Mesendoderm (in vitro differentiated cells): Measurements from ENCODE around the gene CACNG5.

ENCODE experiments used
- DNase-seq: peaks from one replicate; pipeline ENCODE4 v3.0.0; 2013
- H2AK5ac ChIP-seq: 2 replicates; pipeline ENCODE4 v1.6.1; 2013; ENCODE audit warnings: low read length, inconsistent platforms
- H2BK120ac ChIP-seq: 2 replicates; pipeline ENCODE4 v1.6.1; 2013; ENCODE audit warnings: low read depth, mild to moderate bottlenecking, low read length, moderate library complexity, mixed read lengths
- H2BK15ac ChIP-seq: replicated peaks from 2 replicates; pipeline ENCODE4 v1.6.1; 2013; ENCODE audit warnings: low read depth, mild to moderate bottlenecking, moderate library complexity
- H2BK5ac ChIP-seq: 2 replicates; pipeline ENCODE4 v1.6.1; 2013; ENCODE audit warnings: low read length, inconsistent platforms
- H3K18ac ChIP-seq: 2 replicates; pipeline ENCODE4 v1.6.1; 2013; ENCODE audit warnings: mild to moderate bottlenecking, low read length, mixed read lengths
- H3K23ac ChIP-seq: one replicate; pipeline ENCODE4 v1.6.1; 2013; ENCODE audit warnings: low read length
- H3K27ac ChIP-seq: 2 replicates; pipeline ENCODE4 v1.5.1; 2013; ENCODE audit warnings: low read depth, mild to moderate bottlenecking, inconsistent platforms, low read length, moderate library complexity
- H3K27me3 ChIP-seq: 2 replicates; pipeline ENCODE4 v1.6.1; 2013; ENCODE audit warnings: low read length, control low read depth, mild to moderate bottlenecking, inconsistent platforms; ENCODE audit not compliant: insufficient read depth, poor library complexity
- H3K36me3 ChIP-seq: 2 replicates; pipeline ENCODE4 v1.6.1; 2013; ENCODE audit warnings: low read length, inconsistent platforms; ENCODE audit not compliant: control insufficient read depth, insufficient read depth
- H3K4ac ChIP-seq: one replicate; pipeline ENCODE4 v1.6.1; 2013; ENCODE audit warnings: low read depth, mild to moderate bottlenecking, low read length, moderate library complexity
- H3K4me1 ChIP-seq: 2 replicates; pipeline ENCODE4 v1.6.1; 2013; ENCODE audit warnings: low read depth, low read length, inconsistent platforms; ENCODE audit not compliant: control insufficient read depth
- H3K4me2 ChIP-seq: 2 replicates; pipeline ENCODE4 v1.6.1; 2013; ENCODE audit warnings: low read length
- H3K4me3 ChIP-seq: 2 replicates; pipeline ENCODE4 v1.5.1; 2013; ENCODE audit warnings: mild to moderate bottlenecking, low read length
- H3K56ac ChIP-seq: one replicate; pipeline ENCODE4 v1.6.1; 2013; ENCODE audit warnings: low read length
- H3K79me1 ChIP-seq: 2 replicates; pipeline ENCODE4 v1.6.1; 2013; ENCODE audit warnings: low read length, inconsistent platforms
- H3K79me2 ChIP-seq: 2 replicates; pipeline ENCODE4 v1.6.1; 2013; ENCODE audit warnings: mild to moderate bottlenecking, low read length; ENCODE audit not compliant: control insufficient read depth, insufficient read depth
- H3K9ac ChIP-seq: 2 replicates; pipeline ENCODE4 v1.6.1; 2013; ENCODE audit warnings: low read length, inconsistent platforms
- H4K5ac ChIP-seq: one replicate; pipeline ENCODE4 v1.6.1; 2013; ENCODE audit warnings: low read length
- H4K8ac ChIP-seq: one replicate; pipeline ENCODE4 v1.6.1; 2013; ENCODE audit warnings: low read depth, mild to moderate bottlenecking, control low read depth, low read length, moderate library complexity
- WGBS: extraction: QIAGEN DNeasy Blood & Tissue Kit; methylation state at CpG from one replicate; pipeline ENCODE4 v1.1.7; 2013; ENCODE audit warnings: low lambda C conversion rate, missing lambda C conversion rate; ENCODE audit not compliant: insufficient coverage; ENCODE audit errors: extremely low coverage; 5-methylcytosine and 5-hydroxymethylcytosine counted together

The CACNG5 gene

GRCh38 chr17:66855204-66855603 is 20.3 kb downstream of the CACNG5 start:
- H3K27ac ChIP-seq = no peak overlapping the region
- no peak overlapping the region for H3K23ac ChIP-seq
- H3K79me2 ChIP-seq = no peaks in the 10 kb centered on the region
- H3K4ac ChIP-seq = no peak overlapping the region
- H3K4me3 ChIP-seq = no peak overlapping the region
- H3K9ac ChIP-seq = no peak overlapping the region
- H3K4me2 ChIP-seq = no peak overlapping the region
- no peak overlapping the region for H2BK15ac ChIP-seq
- H2AK5ac ChIP-seq = no peak overlapping the region
- DNase-seq = no peak
- no CpG with 5 or more reads among the region's 10 CpGs for WGBS
- no peaks in the 10 kb centered on the region for H3K36me3 ChIP-seq
- H2BK5ac ChIP-seq = no peak overlapping the region
- no peak overlapping the region for H3K56ac ChIP-seq
- no peaks in the 10 kb centered on the region for H3K4me1 ChIP-seq
- H3K27me3 ChIP-seq = no peaks in the 10 kb centered on the region
- H3K18ac ChIP-seq = no peak overlapping the region
- no peak overlapping the region for H4K5ac ChIP-seq
- H3K79me1 ChIP-seq = no peaks in the 10 kb centered on the region
- no peak overlapping the region for H4K8ac ChIP-seq
- H2BK120ac ChIP-seq = no peak overlapping the region

- Histone ChIP-seq H3K27ac (no peak overlapping the region), H4K5ac (no peak overlapping the region), H3K23ac (no peak overlapping the region), H3K79me2 (no peaks in the 10 kb centered on the region), H3K9ac (no peak overlapping the region), H3K4ac (no peak overlapping the region), H4K8ac (no peak overlapping the region), H3K79me1 (no peaks in the 10 kb centered on the region), H2BK15ac (no peak overlapping the region), H3K56ac (no peak overlapping the region), H2BK120ac (no peak overlapping the region), H2BK5ac (no peak overlapping the region), H2AK5ac (no peak overlapping the region), H3K4me1 (no peaks in the 10 kb centered on the region), H3K27me3 (no peaks in the 10 kb centered on the region), H3K4me2 (no peak overlapping the region), H3K18ac (no peak overlapping the region), H3K4me3 (no peak overlapping the region), H3K36me3 (no peaks in the 10 kb centered on the region)
- no CpG with 5 or more reads among the region's 12 CpGs for WGBS
- DNase-seq = peak; percentile 79
These were observed 23.5 kb downstream of the CACNG5 start for GRCh38 chr17:66858226-66859083.

GRCh38 chr17:66859353-66859752 is 24.4 kb downstream of the CACNG5 start:
- Histone ChIP-seq H3K36me3 (no peaks in the 10 kb centered on the region), H3K27me3 (no peaks in the 10 kb centered on the region), H3K56ac (no peak overlapping the region), H4K8ac (no peak overlapping the region), H2BK5ac (no peak overlapping the region), H3K79me2 (no peaks in the 10 kb centered on the region), H3K27ac (no peak overlapping the region), H3K4me3 (no peak overlapping the region), H2AK5ac (no peak overlapping the region), H3K4me2 (no peak overlapping the region), H3K4ac (no peak overlapping the region), H3K79me1 (no peaks in the 10 kb centered on the region), H3K18ac (no peak overlapping the region), H2BK15ac (no peak overlapping the region), H4K5ac (no peak overlapping the region), H3K23ac (no peak overlapping the region), H2BK120ac (no peak overlapping the region), H3K4me1 (no peaks in the 10 kb centered on the region), H3K9ac (no peak overlapping the region)
- WGBS = no CpG with 5 or more reads among the region's 8 CpGs
- DNase-seq = no peak

- Histone ChIP-seq H3K27me3 (no peaks in the 10 kb centered on the region), H3K79me2 (no peaks in the 10 kb centered on the region), H3K56ac (no peak overlapping the region), H3K27ac (no peak overlapping the region), H3K4me2 (no peak overlapping the region), H3K4me1 (no peaks in the 10 kb centered on the region), H3K18ac (no peak overlapping the region), H2BK15ac (no peak overlapping the region), H4K8ac (no peak overlapping the region), H2AK5ac (no peak overlapping the region), H3K4me3 (no peak overlapping the region), H3K4ac (no peak overlapping the region), H2BK120ac (no peak overlapping the region), H3K23ac (no peak overlapping the region), H3K36me3 (no peaks in the 10 kb centered on the region), H2BK5ac (no peak overlapping the region), H3K79me1 (no peaks in the 10 kb centered on the region), H4K5ac (no peak overlapping the region), H3K9ac (no peak overlapping the region)
- no peak for DNase-seq
- no CpG with 5 or more reads among the region's 3 CpGs for WGBS
These were observed 25.3 kb downstream of the CACNG5 start for GRCh38 chr17:66860204-66860603.

GRCh38 chr17:66863820-66864219 is 28.9 kb downstream of the CACNG5 start:
- H3K56ac ChIP-seq = no peak overlapping the region
- no peak overlapping the region for H2AK5ac ChIP-seq
- no peaks in the 10 kb centered on the region for H3K79me2 ChIP-seq
- H3K4ac ChIP-seq = no peak overlapping the region
- no peaks in the 10 kb centered on the region for H3K4me1 ChIP-seq
- H2BK120ac ChIP-seq = no peak overlapping the region
- no CpG with 5 or more reads among the region's 2 CpGs for WGBS
- no peak overlapping the region for H2BK15ac ChIP-seq
- no peaks in the 10 kb centered on the region for H3K27me3 ChIP-seq
- H3K9ac ChIP-seq = no peak overlapping the region
- no peak overlapping the region for H2BK5ac ChIP-seq
- H3K23ac ChIP-seq = no peak overlapping the region
- no peak overlapping the region for H4K5ac ChIP-seq
- H3K4me3 ChIP-seq = no peak overlapping the region
- H3K36me3 ChIP-seq = no peaks in the 10 kb centered on the region
- no peak overlapping the region for H3K4me2 ChIP-seq
- H3K18ac ChIP-seq = no peak overlapping the region
- no peak overlapping the region for H4K8ac ChIP-seq
- H3K79me1 ChIP-seq = no peaks in the 10 kb centered on the region
- DNase-seq = no peak
- H3K27ac ChIP-seq = no peak overlapping the region

- WGBS = no CpG with 5 or more reads among the region's 1 CpG
- H2BK15ac ChIP-seq = no peak overlapping the region
- no peaks in the 10 kb centered on the region for H3K79me2 ChIP-seq
- no peak overlapping the region for H3K23ac ChIP-seq
- no peak overlapping the region for H4K8ac ChIP-seq
- H2BK5ac ChIP-seq = no peak overlapping the region
- no peaks in the 10 kb centered on the region for H3K79me1 ChIP-seq
- H3K56ac ChIP-seq = no peak overlapping the region
- H3K27me3 ChIP-seq = no peaks in the 10 kb centered on the region
- no peak overlapping the region for H3K27ac ChIP-seq
- no peak overlapping the region for H3K4me2 ChIP-seq
- no peak for DNase-seq
- H3K4me1 ChIP-seq = no peaks in the 10 kb centered on the region
- no peaks in the 10 kb centered on the region for H3K36me3 ChIP-seq
- H3K9ac ChIP-seq = no peak overlapping the region
- H2BK120ac ChIP-seq = no peak overlapping the region
- no peak overlapping the region for H3K18ac ChIP-seq
- no peak overlapping the region for H3K4ac ChIP-seq
- no peak overlapping the region for H4K5ac ChIP-seq
- no peak overlapping the region for H2AK5ac ChIP-seq
- no peak overlapping the region for H3K4me3 ChIP-seq
These were observed 30.2 kb downstream of the CACNG5 start for GRCh38 chr17:66865151-66865550.
